CD14-positive monocyte (primary cell): ENCODE measurements around the gene BMPR1B. TPM values are rescaled to one million over a fixed set of nuclear protein-coding genes. Genes with fewer than 3 reads are reported as not detected.

ENCODE experiments used
- DNase-seq, 3 donors: peaks; one replicate each; pipeline ENCODE4 v3.0.0-alpha.2; 2011 to 2022
- H2AFZ ChIP-seq: 2 replicates; pipeline ENCODE4 v1.6.0; 2012; ENCODE audit warnings: mild to moderate bottlenecking, low read depth, low read length, inconsistent platforms; ENCODE audit not compliant: insufficient read depth, poor library complexity, severe bottlenecking
- H3K27ac ChIP-seq, 2 donors: 1 replicate in 1 of 2; 2 replicates in 1 of 2; pipeline ENCODE4 v1.5.1; 2012 to 2013; ENCODE audit warnings: low read length in 2 of 2, control low read depth in 1 of 2, inconsistent platforms in 1 of 2, low read depth in 1 of 2, mild to moderate bottlenecking in 1 of 2
- H3K27me3 ChIP-seq, 2 donors: one replicate each; pipeline versions ENCODE4 v1.6.0 to v1.6.1; 2011 to 2013; ENCODE audit warnings: low read length in 2 of 2; ENCODE audit not compliant: control insufficient read depth in 2 of 2, insufficient read depth in 2 of 2
- H3K36me3 ChIP-seq, 2 donors: replicated peaks in 1 of 2; 1 replicate in 1 of 2; 2 replicates in 1 of 2; pipeline versions ENCODE4 v1.5.1 to v1.6.1; 2012 to 2013; ENCODE audit warnings: low read length in 2 of 2, control low read depth in 1 of 2, inconsistent platforms in 1 of 2, mild to moderate bottlenecking in 1 of 2; ENCODE audit not compliant: insufficient read depth in 2 of 2, control insufficient read depth in 1 of 2
- H3K4me1 ChIP-seq, 2 donors: 1 replicate in 1 of 2; 2 replicates in 1 of 2; pipeline versions ENCODE4 v1.5.1 to v1.6.1; 2012 to 2013; ENCODE audit warnings: low read length in 2 of 2, control low read depth in 1 of 2, inconsistent platforms in 1 of 2, mild to moderate bottlenecking in 1 of 2, moderate library complexity in 1 of 2; ENCODE audit not compliant: insufficient read depth in 2 of 2, control insufficient read depth in 1 of 2
- H3K4me2 ChIP-seq: replicated peaks from 2 replicates; pipeline ENCODE3; 2012; ENCODE audit warnings: low read length, moderate library complexity, mild to moderate bottlenecking; ENCODE audit not compliant: poor library complexity, severe bottlenecking; ENCODE audit errors: extremely low read depth
- H3K4me3 ChIP-seq, 3 experiments: fragments of 200-600 bp in 1 of 3; sonication (generic) in 1 of 3; replicated peaks in 1 of 3; 1 replicate in 2 of 3; 2 replicates in 1 of 3; pipeline ENCODE4 v1.5.1; 2011 to 2013; ENCODE audit warnings: low read length in 3 of 3, mild to moderate bottlenecking in 3 of 3, control low read depth in 2 of 3, low read depth in 2 of 3, inconsistent platforms in 1 of 3, moderate library complexity in 1 of 3
- H3K79me2 ChIP-seq: 2 replicates; pipeline ENCODE4 v1.6.0; 2012; ENCODE audit warnings: mild to moderate bottlenecking, control low read depth, inconsistent platforms, low read length, moderate library complexity; ENCODE audit not compliant: insufficient read depth
- H3K9ac ChIP-seq: 2 replicates; pipeline ENCODE4 v1.6.0; 2017; ENCODE audit warnings: low read length, mild to moderate bottlenecking; ENCODE audit not compliant: insufficient read depth, poor library complexity, severe bottlenecking
- H3K9me3 ChIP-seq, 2 donors: replicated peaks in 1 of 2; 1 replicate in 1 of 2; 2 replicates in 1 of 2; pipeline versions ENCODE4 v1.5.1 to v1.6.1; 2012 to 2013; ENCODE audit warnings: low read length in 2 of 2, control low read depth in 1 of 2; ENCODE audit not compliant: control insufficient read depth in 1 of 2, insufficient read depth in 1 of 2
- H4K20me1 ChIP-seq: 2 replicates; pipeline ENCODE4 v1.6.0; 2012; ENCODE audit warnings: mild to moderate bottlenecking, low read length, control low read depth, moderate library complexity; ENCODE audit not compliant: insufficient read depth
- H3K27ac Mint-ChIP-seq, 7 donors: one replicate each; pipeline ENCODE4 v1.8.0; 2020; ENCODE audit warnings: mild to moderate bottlenecking in 7 of 7, mixed read lengths in 7 of 7, moderate library complexity in 6 of 7, inconsistent platforms in 2 of 7
- H3K27me3 Mint-ChIP-seq, 3 donors: one replicate each; pipeline ENCODE4 v1.8.0; 2021 to 2022; ENCODE audit warnings: low read depth in 3 of 3, mild to moderate bottlenecking in 3 of 3, mixed read lengths in 3 of 3, moderate library complexity in 3 of 3, inconsistent platforms in 1 of 3
- H3K36me3 Mint-ChIP-seq, 2 donors: one replicate each; pipeline ENCODE4 v1.8.0; 2020; ENCODE audit warnings: mixed read lengths in 2 of 2, inconsistent platforms in 1 of 2, mild to moderate bottlenecking in 1 of 2
- H3K4me1 Mint-ChIP-seq: one replicate; pipeline ENCODE4 v1.8.0; 2020; ENCODE audit warnings: mild to moderate bottlenecking, mixed read lengths
- H3K4me3 Mint-ChIP-seq, 2 donors: one replicate each; pipeline ENCODE4 v1.8.0; 2020; ENCODE audit warnings: mild to moderate bottlenecking in 2 of 2, mixed read lengths in 2 of 2, moderate library complexity in 1 of 2
- H3K9me3 Mint-ChIP-seq, 7 donors: one replicate each; pipeline ENCODE4 v1.8.0; 2020 to 2022; ENCODE audit warnings: mixed read lengths in 7 of 7, mild to moderate bottlenecking in 6 of 7, moderate library complexity in 6 of 7, inconsistent platforms in 2 of 7
- WGBS: methylation state at CpG from one replicate; pipeline ENCODE4 v1.1.5; 2013; ENCODE audit warnings: missing lambda C conversion rate; ENCODE audit not compliant: insufficient coverage; 5-methylcytosine and 5-hydroxymethylcytosine counted together
- intact Hi-C, 2 donors: fragments of 100-400 bp; cut with micrococcal nuclease; formaldehyde crosslinking; loops; one replicate each; pipeline versions ENCODE4 v1.15.0 to v1.15.1; 2023
- polyA plus RNA-seq, 3 donors: library from polyadenylated mRNA; depleted of rRNA in 1 of 3; unstranded in 2 of 3; stranded (reverse) in 1 of 3; fragments of 300-500 nt in 2 of 3; fragments of >200 nt in 1 of 3; fragmentation: Illumina TruSeq in 2 of 3; gene quantifications; 1 replicate in 2 of 3; 2 replicates in 1 of 3; pipeline ENCODE4 v1.2.3, GENCODE V29; 2012 to 2021
- TF ChIP-seq, protein P1 (sequence below): fragments of 200-600 bp; IDR thresholded peaks from one replicate; pipeline ENCODE4 v1.8.0; 2022; ENCODE audit warnings: antibody characterized with exemption, mild to moderate bottlenecking

Gene BMPR1B
- polyA plus RNA-seq, 3 donors: not detected

GRCh38 chr4:95021099-95021498, 263.3 kb downstream of the BMPR1B start:
- no peaks in the 10 kb centered on the region for H3K36me3 ChIP-seq
- H3K27ac Mint-ChIP-seq: no peak overlapping the region
- H3K4me1 ChIP-seq: no peaks in the 10 kb centered on the region
- H3K4me1 Mint-ChIP-seq: no peaks in the 10 kb centered on the region
- TF ChIP-seq, protein P1, sequence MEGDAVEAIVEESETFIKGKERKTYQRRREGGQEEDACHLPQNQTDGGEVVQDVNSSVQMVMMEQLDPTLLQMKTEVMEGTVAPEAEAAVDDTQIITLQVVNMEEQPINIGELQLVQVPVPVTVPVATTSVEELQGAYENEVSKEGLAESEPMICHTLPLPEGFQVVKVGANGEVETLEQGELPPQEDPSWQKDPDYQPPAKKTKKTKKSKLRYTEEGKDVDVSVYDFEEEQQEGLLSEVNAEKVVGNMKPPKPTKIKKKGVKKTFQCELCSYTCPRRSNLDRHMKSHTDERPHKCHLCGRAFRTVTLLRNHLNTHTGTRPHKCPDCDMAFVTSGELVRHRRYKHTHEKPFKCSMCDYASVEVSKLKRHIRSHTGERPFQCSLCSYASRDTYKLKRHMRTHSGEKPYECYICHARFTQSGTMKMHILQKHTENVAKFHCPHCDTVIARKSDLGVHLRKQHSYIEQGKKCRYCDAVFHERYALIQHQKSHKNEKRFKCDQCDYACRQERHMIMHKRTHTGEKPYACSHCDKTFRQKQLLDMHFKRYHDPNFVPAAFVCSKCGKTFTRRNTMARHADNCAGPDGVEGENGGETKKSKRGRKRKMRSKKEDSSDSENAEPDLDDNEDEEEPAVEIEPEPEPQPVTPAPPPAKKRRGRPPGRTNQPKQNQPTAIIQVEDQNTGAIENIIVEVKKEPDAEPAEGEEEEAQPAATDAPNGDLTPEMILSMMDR: no peak
- WGBS: no CpG with 5 or more reads among the region's 1 CpG
- H3K27me3 ChIP-seq: no peaks in the 10 kb centered on the region
- H3K36me3 Mint-ChIP-seq: no peaks in the 10 kb centered on the region
- H2AFZ ChIP-seq: no peak overlapping the region
- no peaks in the 10 kb centered on the region for H3K79me2 ChIP-seq
- H3K9me3 ChIP-seq: no peaks in the 10 kb centered on the region
- no peak overlapping the region for H3K4me3 Mint-ChIP-seq
- H3K9ac ChIP-seq: no peak overlapping the region
- no peak for DNase-seq
- no peak overlapping the region for H3K4me3 ChIP-seq
- peaks cover 0 to 9% (median 2%) of the 10 kb centered on the region in 7 donors for H3K9me3 Mint-ChIP-seq
- intact Hi-C loops: no loop called here
- H3K27ac ChIP-seq: no peak overlapping the region
- H3K27me3 Mint-ChIP-seq: no peaks in the 10 kb centered on the region
- no peaks in the 10 kb centered on the region for H4K20me1 ChIP-seq
- H3K4me2 ChIP-seq: no peak overlapping the region

DNA sequence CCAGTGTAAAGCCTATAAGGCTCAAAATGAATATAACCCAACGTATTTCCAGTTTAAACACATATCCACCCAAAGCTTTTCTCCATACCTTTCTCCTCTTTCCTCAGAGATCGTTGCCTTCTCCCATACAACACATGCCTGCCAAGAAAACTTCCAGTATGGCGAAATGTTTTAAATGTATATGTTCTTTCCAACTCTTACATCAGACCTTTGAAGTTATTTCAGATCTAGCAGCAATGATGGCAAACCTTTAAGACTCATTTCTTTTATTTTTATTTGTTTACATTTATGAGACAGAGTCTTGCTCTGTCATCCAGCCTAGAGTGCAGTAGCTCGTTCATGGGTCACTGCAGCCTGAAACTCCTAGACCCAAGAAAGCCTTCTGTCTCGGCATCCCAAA, 265.4 kb downstream of the BMPR1B start:
- Mint-ChIP-seq H3K36me3 (no peaks in the 10 kb centered on the region), H3K9me3 (peaks cover 0 to 9% (median 2%) of the 10 kb centered on the region in 7 donors), H3K27ac (no peak overlapping the region), H3K4me1 (no peaks in the 10 kb centered on the region), H3K27me3 (no peaks in the 10 kb centered on the region), H3K4me3 (no peak overlapping the region)
- H4K20me1 ChIP-seq: no peaks in the 10 kb centered on the region
- H3K4me1 ChIP-seq: no peaks in the 10 kb centered on the region
- no peak overlapping the region for H2AFZ ChIP-seq
- H3K27ac ChIP-seq: no peak overlapping the region
- H3K9ac ChIP-seq: no peak overlapping the region
- no peaks in the 10 kb centered on the region for H3K9me3 ChIP-seq
- H3K27me3 ChIP-seq: no peaks in the 10 kb centered on the region
- H3K36me3 ChIP-seq: no peaks in the 10 kb centered on the region
- DNase-seq: no peak
- TF ChIP-seq, protein P1: no peak
- intact Hi-C loops: no loop called here
- 83% methylated on average over 2 of the region's 5 CpGs for WGBS
- H3K79me2 ChIP-seq: no peaks in the 10 kb centered on the region
- H3K4me3 ChIP-seq: no peak overlapping the region
- H3K4me2 ChIP-seq: no peak overlapping the region
